Large intestine (tissue), 3 donors: ENCODE results near the gene ZNF775. TPM values are rescaled to one million over a fixed set of nuclear protein-coding genes. Genes with fewer than 3 reads are reported as not detected.

Experiments used
- DNase-seq, 2 donors: peaks; one replicate each; pipeline versions ENCODE4 v3.0.0 to v3.0.0-alpha.2; 2013
- H3K27ac ChIP-seq: one replicate; pipeline ENCODE4 v1.5.1; 2013; ENCODE audit warnings: low read length
- H3K27me3 ChIP-seq: 2 replicates; pipeline ENCODE4 v1.6.1; 2013; ENCODE audit warnings: low read length; ENCODE audit not compliant: control insufficient read depth, insufficient read depth
- H3K36me3 ChIP-seq: 2 replicates; pipeline ENCODE4 v1.6.1; 2013; ENCODE audit warnings: low read length; ENCODE audit not compliant: control insufficient read depth, insufficient read depth
- H3K4me1 ChIP-seq: one replicate; pipeline ENCODE4 v1.6.1; 2013; ENCODE audit warnings: low read length; ENCODE audit not compliant: control insufficient read depth, insufficient read depth
- H3K4me3 ChIP-seq: one replicate; pipeline ENCODE4 v1.5.1; 2013; ENCODE audit warnings: low read length
- H3K9me3 ChIP-seq: one replicate; pipeline ENCODE4 v1.6.1; 2013; ENCODE audit warnings: mild to moderate bottlenecking, low read depth, low read length, moderate library complexity; ENCODE audit not compliant: control insufficient read depth
- WGBS: methylation state at CpG from one replicate; pipeline ENCODE4 v1.1.5; 2013; ENCODE audit warnings: low lambda C conversion rate; ENCODE audit not compliant: insufficient coverage; 5-methylcytosine and 5-hydroxymethylcytosine counted together
- polyA plus RNA-seq: library from polyadenylated mRNA; unstranded; fragments of 120-200 nt; gene quantifications from one replicate; pipeline ENCODE4 v1.2.1, GENCODE V29; 2013

The ZNF775 gene
- polyA plus RNA-seq, 1 donor = 5.2 TPM

- Histone ChIP-seq H3K4me3 (no peak overlapping the region), H3K36me3 (peaks cover 22% of the 10 kb centered on the region), H3K4me1 (no peaks in the 10 kb centered on the region), H3K9me3 (no peaks in the 10 kb centered on the region), H3K27me3 (no peaks in the 10 kb centered on the region), H3K27ac (no peak overlapping the region)
- 80% methylated on average over 1 of the region's 37 CpGs for WGBS
- no peak for DNase-seq
Measured at GRCh38 chr7:150412518-150413488, 33.7 kb downstream of the ZNF775 start.

- H3K4me1 ChIP-seq = no peaks in the 10 kb centered on the region
- peaks cover 22% of the 10 kb centered on the region for H3K36me3 ChIP-seq
- no peak overlapping the region for H3K4me3 ChIP-seq
- no peaks in the 10 kb centered on the region for H3K27me3 ChIP-seq
- DNase-seq = no peak
- WGBS = no CpG with 5 or more reads among the region's 11 CpGs
- no peak overlapping the region for H3K27ac ChIP-seq
- no peaks in the 10 kb centered on the region for H3K9me3 ChIP-seq
Measured at GRCh38 chr7:150413640-150414081, 34.5 kb downstream of the ZNF775 start.

- Histone ChIP-seq H3K36me3 (peaks cover 12% of the 10 kb centered on the region), H3K27me3 (no peaks in the 10 kb centered on the region), H3K27ac (no peak overlapping the region), H3K4me3 (no peak overlapping the region), H3K4me1 (no peaks in the 10 kb centered on the region), H3K9me3 (no peaks in the 10 kb centered on the region)
- WGBS = no CpG with 5 or more reads among the region's 19 CpGs
- DNase-seq = peak in 1 of 2 donors; percentile 11
Measured at GRCh38 chr7:150415161-150416153, 36.3 kb downstream of the ZNF775 start.

- no CpG with 5 or more reads among the region's 10 CpGs for WGBS
- Histone ChIP-seq H3K36me3 (no peaks in the 10 kb centered on the region), H3K4me1 (no peaks in the 10 kb centered on the region), H3K4me3 (no peak overlapping the region), H3K9me3 (no peaks in the 10 kb centered on the region), H3K27ac (no peak overlapping the region), H3K27me3 (no peaks in the 10 kb centered on the region)
- DNase-seq = no peak
Measured at GRCh38 chr7:150417239-150417638, 38.1 kb downstream of the ZNF775 start.

- H3K9me3 ChIP-seq = no peaks in the 10 kb centered on the region
Measured at GRCh38 chr7:150417863-150418262, 38.7 kb downstream of the ZNF775 start.

GRCh38 chr7:150420242-150420641, 41.1 kb downstream of the ZNF775 start:
- 90% methylated on average over 2 of the region's 2 CpGs for WGBS
- H3K4me3 ChIP-seq = no peak overlapping the region
- H3K27ac ChIP-seq = no peak overlapping the region
- no peaks in the 10 kb centered on the region for H3K9me3 ChIP-seq
- DNase-seq = no peak
- no peaks in the 10 kb centered on the region for H3K4me1 ChIP-seq
- no peaks in the 10 kb centered on the region for H3K36me3 ChIP-seq
- H3K27me3 ChIP-seq = no peaks in the 10 kb centered on the region

More at GRCh38 chr7:150417863-150418262, 38.7 kb downstream of the ZNF775 start:
- DNase-seq = no peak
- Histone ChIP-seq H3K27me3 (no peaks in the 10 kb centered on the region), H3K4me3 (no peak overlapping the region), H3K27ac (no peak overlapping the region), H3K36me3 (no peaks in the 10 kb centered on the region), H3K4me1 (no peaks in the 10 kb centered on the region)
- 100% methylated on average over 2 of the region's 6 CpGs for WGBS

- Histone ChIP-seq H3K27ac (no peak overlapping the region), H3K9me3 (no peaks in the 10 kb centered on the region), H3K27me3 (no peaks in the 10 kb centered on the region), H3K4me1 (no peaks in the 10 kb centered on the region), H3K4me3 (no peak overlapping the region), H3K36me3 (no peaks in the 10 kb centered on the region)
- 3% methylated on average over 9 of the region's 27 CpGs for WGBS
- DNase-seq = peak; percentile 59 to 76
Measured at GRCh38 chr7:150420987-150421674, 42.0 kb downstream of the ZNF775 start.

GRCh38 chr7:150421831-150422230, 42.7 kb downstream of the ZNF775 start:
- WGBS = 86% methylated on average over 4 of the region's 17 CpGs
- no peak overlapping the region for H3K27ac ChIP-seq
- no peaks in the 10 kb centered on the region for H3K36me3 ChIP-seq
- H3K4me1 ChIP-seq = no peaks in the 10 kb centered on the region
- no peak for DNase-seq
- H3K27me3 ChIP-seq = no peaks in the 10 kb centered on the region
- H3K4me3 ChIP-seq = no peak overlapping the region
- no peaks in the 10 kb centered on the region for H3K9me3 ChIP-seq

GRCh38 chr7:150425670-150426069, 46.5 kb downstream of the ZNF775 start:
- Histone ChIP-seq H3K4me1 (no peaks in the 10 kb centered on the region), H3K9me3 (no peaks in the 10 kb centered on the region), H3K27me3 (no peaks in the 10 kb centered on the region), H3K36me3 (no peaks in the 10 kb centered on the region), H3K4me3 (no peak overlapping the region), H3K27ac (no peak overlapping the region)
- 33% methylated on average over 1 of the region's 4 CpGs for WGBS
- DNase-seq = no peak
